A549 (cell line): ENCODE data around the gene FGD2.
"Not testable (repeated sequence)": the region's sequence is repeated elsewhere in the genome, so short reads cannot be mapped to it uniquely, and the experiment has no call there.

ENCODE experiments used
- CEBPB ChIP-seq, 2 experiments: fragments of >200 bp in 1 of 2; sonication (Bioruptor Twin) in 1 of 2; formaldehyde crosslinking in 1 of 2; IDR thresholded peaks; 2 replicates each; pipeline ENCODE4 v1.6.1; 2012 to 2016
- EHMT2 ChIP-seq: fragments of 200-600 bp; sonication (generic); IDR thresholded peaks from 2 replicates; pipeline ENCODE4 v1.6.1; 2016; ENCODE audit warnings: antibody characterized with exemption, low read depth, mild to moderate bottlenecking, moderate library complexity
- EP300 ChIP-seq, 2 experiments: fragments of >200 bp; sonication (Bioruptor Twin); formaldehyde crosslinking; IDR thresholded peaks; 2 replicates in 1 of 2; 3 replicates in 1 of 2; pipeline ENCODE4 v1.6.1; 2016 to 2017
- JUN ChIP-seq, 2 experiments: fragments of >200 bp; sonication (Bioruptor Twin); formaldehyde crosslinking; IDR thresholded peaks; 2 replicates in 1 of 2; 3 replicates in 1 of 2; pipeline ENCODE4 v1.6.1; 2016 to 2017
- JUNB ChIP-seq: fragments of >200 bp; sonication (Bioruptor Twin); formaldehyde crosslinking; IDR thresholded peaks from 2 replicates; pipeline ENCODE4 v1.6.1; 2016
- MAFK ChIP-seq: fragments of 450-650 bp; IDR thresholded peaks from 2 replicates; pipeline ENCODE4 v1.6.1; 2014; ENCODE audit not compliant: partially characterized antibody
- MAZ ChIP-seq: fragments of 150-350 bp; IDR thresholded peaks from 2 replicates; pipeline ENCODE4 v1.6.1; 2014; ENCODE audit warnings: antibody characterized with exemption, low read depth, low read length, borderline replicate concordance
- POLR2A ChIP-seq: IDR thresholded peaks from 2 replicates; pipeline ENCODE4 v1.6.1; 2012; ENCODE audit warnings: mild to moderate bottlenecking, low read length
- RAD21 ChIP-seq, 2 experiments: fragments of >200 bp in 1 of 2; sonication (Bioruptor Twin) in 1 of 2; formaldehyde crosslinking in 1 of 2; IDR thresholded peaks in 1 of 2; conservative IDR thresholded peaks in 1 of 2; 2 replicates in 1 of 2; 3 replicates in 1 of 2; pipeline ENCODE4 v1.6.1; 2012 to 2018; ENCODE audit warnings: inconsistent platforms in 1 of 2
- RCOR1 ChIP-seq: fragments of 150-350 bp; IDR thresholded peaks from 2 replicates; pipeline ENCODE4 v1.6.1; 2014; ENCODE audit warnings: antibody characterized with exemption, low read length, low read depth
- SREBF2 ChIP-seq: fragments of 450-650 bp; IDR thresholded peaks from 2 replicates; pipeline ENCODE4 v1.6.1; 2014; ENCODE audit warnings: mild to moderate bottlenecking, moderate library complexity
- TF ChIP-seq, protein P1 (sequence below): fragments of >200 bp; sonication (Bioruptor Twin); formaldehyde crosslinking; IDR thresholded peaks from 3 replicates; pipeline ENCODE4 v1.5.1; 2016

DNA sequence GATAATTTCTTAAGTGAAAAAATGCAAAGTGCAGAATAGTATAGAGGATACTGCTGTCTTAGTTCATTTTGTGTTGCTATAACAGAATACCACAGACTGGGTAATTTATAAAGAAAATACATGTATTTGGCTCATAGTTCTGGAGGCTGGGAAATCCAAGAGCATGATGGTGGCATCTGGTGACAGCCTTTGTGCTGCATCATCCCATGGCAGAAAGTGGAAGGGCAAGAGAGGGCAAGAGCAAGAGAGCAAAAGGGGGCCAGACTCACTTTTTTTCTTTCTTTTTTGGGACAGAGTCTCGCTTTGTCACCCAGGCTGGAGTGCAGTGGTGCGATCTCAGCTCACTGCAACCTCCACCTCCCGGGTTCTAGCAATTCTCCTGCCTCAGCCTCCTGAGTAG is 37.6 kb downstream of the FGD2 start:
- TF ChIP-seq, protein P1, sequence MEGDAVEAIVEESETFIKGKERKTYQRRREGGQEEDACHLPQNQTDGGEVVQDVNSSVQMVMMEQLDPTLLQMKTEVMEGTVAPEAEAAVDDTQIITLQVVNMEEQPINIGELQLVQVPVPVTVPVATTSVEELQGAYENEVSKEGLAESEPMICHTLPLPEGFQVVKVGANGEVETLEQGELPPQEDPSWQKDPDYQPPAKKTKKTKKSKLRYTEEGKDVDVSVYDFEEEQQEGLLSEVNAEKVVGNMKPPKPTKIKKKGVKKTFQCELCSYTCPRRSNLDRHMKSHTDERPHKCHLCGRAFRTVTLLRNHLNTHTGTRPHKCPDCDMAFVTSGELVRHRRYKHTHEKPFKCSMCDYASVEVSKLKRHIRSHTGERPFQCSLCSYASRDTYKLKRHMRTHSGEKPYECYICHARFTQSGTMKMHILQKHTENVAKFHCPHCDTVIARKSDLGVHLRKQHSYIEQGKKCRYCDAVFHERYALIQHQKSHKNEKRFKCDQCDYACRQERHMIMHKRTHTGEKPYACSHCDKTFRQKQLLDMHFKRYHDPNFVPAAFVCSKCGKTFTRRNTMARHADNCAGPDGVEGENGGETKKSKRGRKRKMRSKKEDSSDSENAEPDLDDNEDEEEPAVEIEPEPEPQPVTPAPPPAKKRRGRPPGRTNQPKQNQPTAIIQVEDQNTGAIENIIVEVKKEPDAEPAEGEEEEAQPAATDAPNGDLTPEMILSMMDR = not testable (repeated sequence)
- not testable (repeated sequence) for TF ChIP-seq SREBF2; RAD21 (conservative IDR thresholded peaks at IDR 0.05 in 1 of 2, IDR thresholded peaks at IDR 0.05 in 1 of 2); EHMT2; RCOR1; POLR2A; CEBPB (IDR thresholded peaks at IDR 0.05); JUNB; MAFK; EP300 (IDR thresholded peaks at IDR 0.05); MAZ; JUN (IDR thresholded peaks at IDR 0.05)
